Esophagus muscularis mucosa (tissue), 4 donors: ENCODE measurements around the gene CACHD1.

Experiments used
- EP300 ChIP-seq: sonication (generic); formaldehyde crosslinking; IDR thresholded peaks from one replicate; pipeline ENCODE4 v1.6.1; 2017; ENCODE audit warnings: antibody characterized with exemption
- POLR2A ChIP-seq: fragments of 450-650 bp; IDR thresholded peaks from one replicate; pipeline ENCODE4 v1.6.1; 2017; ENCODE audit warnings: antibody characterized with exemption, moderate library complexity, mild to moderate bottlenecking, low read depth
- POLR2AphosphoS5 ChIP-seq, 2 donors: sonication (generic); formaldehyde crosslinking; IDR thresholded peaks; one replicate each; pipeline ENCODE4 v1.6.1; 2017; ENCODE audit warnings: antibody characterized with exemption in 2 of 2
- TF ChIP-seq, protein P1 (sequence below), 3 experiments: fragments of 200-600 bp in 2 of 3; fragments of 450-650 bp in 1 of 3; sonication (generic) in 2 of 3; IDR thresholded peaks; one replicate each; pipeline ENCODE4 v1.5.1; 2017 to 2019; ENCODE audit warnings: antibody characterized with exemption in 3 of 3, mild to moderate bottlenecking in 2 of 3, moderate library complexity in 1 of 3

DNA sequence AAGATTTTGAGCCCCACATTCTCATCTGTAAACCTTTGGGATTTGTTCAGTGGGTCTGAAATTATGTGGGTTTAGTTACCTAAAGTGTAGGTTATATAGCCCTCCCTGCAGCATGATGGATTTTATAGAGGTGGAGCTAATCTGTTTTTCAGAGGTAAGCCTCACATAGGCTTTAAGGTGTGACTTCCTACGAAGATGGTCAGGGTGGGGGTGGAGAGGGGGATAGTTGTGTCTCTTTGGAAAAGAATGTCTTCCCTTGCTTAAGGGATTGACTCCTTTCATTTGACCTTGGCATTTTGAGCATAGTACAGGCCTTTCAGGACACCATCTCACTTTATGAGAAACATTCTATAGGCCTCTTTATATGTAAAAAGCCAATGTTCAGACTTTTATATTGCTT is 3.4 kb downstream of the CACHD1 start:
- TF ChIP-seq, protein P1, sequence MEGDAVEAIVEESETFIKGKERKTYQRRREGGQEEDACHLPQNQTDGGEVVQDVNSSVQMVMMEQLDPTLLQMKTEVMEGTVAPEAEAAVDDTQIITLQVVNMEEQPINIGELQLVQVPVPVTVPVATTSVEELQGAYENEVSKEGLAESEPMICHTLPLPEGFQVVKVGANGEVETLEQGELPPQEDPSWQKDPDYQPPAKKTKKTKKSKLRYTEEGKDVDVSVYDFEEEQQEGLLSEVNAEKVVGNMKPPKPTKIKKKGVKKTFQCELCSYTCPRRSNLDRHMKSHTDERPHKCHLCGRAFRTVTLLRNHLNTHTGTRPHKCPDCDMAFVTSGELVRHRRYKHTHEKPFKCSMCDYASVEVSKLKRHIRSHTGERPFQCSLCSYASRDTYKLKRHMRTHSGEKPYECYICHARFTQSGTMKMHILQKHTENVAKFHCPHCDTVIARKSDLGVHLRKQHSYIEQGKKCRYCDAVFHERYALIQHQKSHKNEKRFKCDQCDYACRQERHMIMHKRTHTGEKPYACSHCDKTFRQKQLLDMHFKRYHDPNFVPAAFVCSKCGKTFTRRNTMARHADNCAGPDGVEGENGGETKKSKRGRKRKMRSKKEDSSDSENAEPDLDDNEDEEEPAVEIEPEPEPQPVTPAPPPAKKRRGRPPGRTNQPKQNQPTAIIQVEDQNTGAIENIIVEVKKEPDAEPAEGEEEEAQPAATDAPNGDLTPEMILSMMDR (IDR thresholded peaks at IDR 0.05), result no peak
- TF ChIP-seq POLR2AphosphoS5 (IDR thresholded peaks at IDR 0.05), result no peak
- no peak for TF ChIP-seq POLR2A
- TF ChIP-seq EP300, result no peak
